HL-60 (cell line): ENCODE data around the gene ARMH1.

Source experiments
- CTCF ChIP-seq: IDR thresholded peaks from one replicate; pipeline ENCODE4 v1.5.1; 2011; ENCODE audit warnings: low read length, control low read depth, inconsistent platforms; ENCODE audit not compliant: insufficient read depth
- GABPA ChIP-seq: IDR thresholded peaks from 2 replicates; pipeline ENCODE4 v1.6.1; 2012; ENCODE audit warnings: low read depth
- POLR2AphosphoS5 ChIP-seq: IDR thresholded peaks from 2 replicates; pipeline ENCODE4 v1.6.1; 2012; ENCODE audit warnings: low read depth
- TF ChIP-seq, protein P1 (sequence below): IDR thresholded peaks from 2 replicates; pipeline ENCODE4 v1.6.1; 2012; ENCODE audit warnings: low read depth; ENCODE audit not compliant: insufficient replicate concordance

- no peak for TF ChIP-seq CTCF
- TF ChIP-seq, protein P1, sequence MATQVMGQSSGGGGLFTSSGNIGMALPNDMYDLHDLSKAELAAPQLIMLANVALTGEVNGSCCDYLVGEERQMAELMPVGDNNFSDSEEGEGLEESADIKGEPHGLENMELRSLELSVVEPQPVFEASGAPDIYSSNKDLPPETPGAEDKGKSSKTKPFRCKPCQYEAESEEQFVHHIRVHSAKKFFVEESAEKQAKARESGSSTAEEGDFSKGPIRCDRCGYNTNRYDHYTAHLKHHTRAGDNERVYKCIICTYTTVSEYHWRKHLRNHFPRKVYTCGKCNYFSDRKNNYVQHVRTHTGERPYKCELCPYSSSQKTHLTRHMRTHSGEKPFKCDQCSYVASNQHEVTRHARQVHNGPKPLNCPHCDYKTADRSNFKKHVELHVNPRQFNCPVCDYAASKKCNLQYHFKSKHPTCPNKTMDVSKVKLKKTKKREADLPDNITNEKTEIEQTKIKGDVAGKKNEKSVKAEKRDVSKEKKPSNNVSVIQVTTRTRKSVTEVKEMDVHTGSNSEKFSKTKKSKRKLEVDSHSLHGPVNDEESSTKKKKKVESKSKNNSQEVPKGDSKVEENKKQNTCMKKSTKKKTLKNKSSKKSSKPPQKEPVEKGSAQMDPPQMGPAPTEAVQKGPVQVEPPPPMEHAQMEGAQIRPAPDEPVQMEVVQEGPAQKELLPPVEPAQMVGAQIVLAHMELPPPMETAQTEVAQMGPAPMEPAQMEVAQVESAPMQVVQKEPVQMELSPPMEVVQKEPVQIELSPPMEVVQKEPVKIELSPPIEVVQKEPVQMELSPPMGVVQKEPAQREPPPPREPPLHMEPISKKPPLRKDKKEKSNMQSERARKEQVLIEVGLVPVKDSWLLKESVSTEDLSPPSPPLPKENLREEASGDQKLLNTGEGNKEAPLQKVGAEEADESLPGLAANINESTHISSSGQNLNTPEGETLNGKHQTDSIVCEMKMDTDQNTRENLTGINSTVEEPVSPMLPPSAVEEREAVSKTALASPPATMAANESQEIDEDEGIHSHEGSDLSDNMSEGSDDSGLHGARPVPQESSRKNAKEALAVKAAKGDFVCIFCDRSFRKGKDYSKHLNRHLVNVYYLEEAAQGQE, result no peak
- TF ChIP-seq GABPA, result no peak
- no peak for TF ChIP-seq POLR2AphosphoS5
These were observed 58.9 kb downstream of the ARMH1 start for GRCh38 chr1:44733365-44733764.
